GM18951 (cell line): ENCODE measurements around the gene VAMP5.

Experiments
- POLR2A ChIP-seq: IDR thresholded peaks from 4 replicates; pipeline ENCODE4 v1.6.1; 2011; ENCODE audit warnings: mild to moderate bottlenecking; ENCODE audit not compliant: insufficient read length, insufficient read depth; ENCODE audit errors: extremely low read depth
- in situ Hi-C: fragments of 300-500 bp; cut with MboI; formaldehyde crosslinking; loops from one replicate; pipeline ENCODE4 v1.12.0; 2022; ENCODE audit warnings: low sequenced_read_pairs, mixed read lengths, inconsistent platforms; ENCODE audit not compliant: unreplicated experiment

Gene VAMP5

GRCh38 chr2:85560812-85561279 lies 23.4 kb upstream of the VAMP5 start:
- in situ Hi-C loops: no loop called here
- no peak for TF ChIP-seq POLR2A

GRCh38 chr2:85561280-85562212 lies 22.7 kb upstream of the VAMP5 start, which contains the start of gene GGCX:
GGCX (minus strand) TSS chr2:85561493; CDS start chr2:85561428, 65 bp downstream.
- in situ Hi-C loops: no loop called here

GRCh38 chr2:85564144-85564563 lies 20.1 kb upstream of the VAMP5 start:
- in situ Hi-C loops: no loop called here
- TF ChIP-seq POLR2A: no peak

More at GRCh38 chr2:85561280-85562212, 22.7 kb upstream of the VAMP5 start, which contains the start of gene GGCX:
- peak; percentile 95 for TF ChIP-seq POLR2A

GRCh38 chr2:85566265-85566664 lies 18.0 kb upstream of the VAMP5 start:
- in situ Hi-C loops: no loop called here

GRCh38 chr2:85575739-85576138 lies 8.5 kb upstream of the VAMP5 start:
- no peak for TF ChIP-seq POLR2A

More at GRCh38 chr2:85566265-85566664, 18.0 kb upstream of the VAMP5 start:
- no peak for TF ChIP-seq POLR2A

GRCh38 chr2:85577063-85577385 lies 7.2 kb upstream of the VAMP5 start:
- in situ Hi-C loops: no loop called here
- TF ChIP-seq POLR2A: no peak

More at GRCh38 chr2:85575739-85576138, 8.5 kb upstream of the VAMP5 start:
- in situ Hi-C loops: no loop called here

GRCh38 chr2:85577386-85578242 lies 6.6 kb upstream of the VAMP5 start, which contains the start of gene VAMP8:
VAMP8 (plus strand) TSS chr2:85577586; CDS start chr2:85577647, 61 bp downstream.
- TF ChIP-seq POLR2A: peak; percentile 65
- in situ Hi-C loops: no loop called here

- in situ Hi-C loops: no loop called here
- TF ChIP-seq POLR2A: no peak
Observed at GRCh38 chr2:85578243-85579180, 5.7 kb upstream of the VAMP5 start.

- no peak for TF ChIP-seq POLR2A
- in situ Hi-C loops: no loop called here
Observed at GRCh38 chr2:85579266-85579935, 4.8 kb upstream of the VAMP5 start.

- TF ChIP-seq POLR2A: no peak
- in situ Hi-C loops: no loop called here
Observed at GRCh38 chr2:85580206-85580605, 4.0 kb upstream of the VAMP5 start.

- in situ Hi-C loops: no loop called here
- no peak for TF ChIP-seq POLR2A
Observed at GRCh38 chr2:85582492-85582891, 1.7 kb upstream of the VAMP5 start.
